Upper lobe of left lung (tissue), 4 donors: ENCODE results near the gene RNASE13.

Experiments
- POLR2A ChIP-seq, 4 donors: fragments of 450-650 bp; IDR thresholded peaks; one replicate each; pipeline ENCODE4 v1.5.1; 2016 to 2017; ENCODE audit warnings: antibody characterized with exemption in 4 of 4, mild to moderate bottlenecking in 2 of 4
- POLR2AphosphoS5 ChIP-seq, 2 donors: sonication (generic); formaldehyde crosslinking; IDR thresholded peaks; one replicate each; pipeline ENCODE4 v1.5.1; 2017; ENCODE audit warnings: antibody characterized with exemption in 2 of 2

DNA sequence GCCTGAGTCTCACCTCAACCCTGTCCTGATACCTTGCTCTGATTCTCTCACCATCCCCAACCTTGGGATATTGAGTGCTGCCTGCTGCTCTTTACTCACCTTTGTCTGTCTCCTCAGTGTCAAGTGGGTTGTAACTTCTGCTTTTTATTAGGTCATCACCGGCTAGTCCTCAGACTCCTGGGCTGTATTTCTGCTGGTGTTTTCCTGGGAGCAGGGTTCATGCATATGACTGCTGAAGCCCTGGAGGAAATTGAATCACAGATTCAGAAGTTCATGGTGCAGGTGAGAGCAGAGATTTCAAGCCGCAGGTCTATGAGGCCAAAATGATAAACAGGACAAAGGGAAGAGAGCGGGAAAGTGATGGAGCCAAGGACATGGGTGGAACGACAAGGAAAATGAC, 35.0 kb downstream of the RNASE13 start:
- TF ChIP-seq POLR2A (IDR thresholded peaks at IDR 0.05) (no peak), POLR2AphosphoS5 (IDR thresholded peaks at IDR 0.05) (no peak)
